ENCODE results near the gene PFN3. TPM values are rescaled to one million over a fixed set of nuclear protein-coding genes. Genes with fewer than 3 reads are reported as not detected.

PFN3 gene
- total RNA-seq, 2 experiments from 2014 or later: not detected

DNA sequence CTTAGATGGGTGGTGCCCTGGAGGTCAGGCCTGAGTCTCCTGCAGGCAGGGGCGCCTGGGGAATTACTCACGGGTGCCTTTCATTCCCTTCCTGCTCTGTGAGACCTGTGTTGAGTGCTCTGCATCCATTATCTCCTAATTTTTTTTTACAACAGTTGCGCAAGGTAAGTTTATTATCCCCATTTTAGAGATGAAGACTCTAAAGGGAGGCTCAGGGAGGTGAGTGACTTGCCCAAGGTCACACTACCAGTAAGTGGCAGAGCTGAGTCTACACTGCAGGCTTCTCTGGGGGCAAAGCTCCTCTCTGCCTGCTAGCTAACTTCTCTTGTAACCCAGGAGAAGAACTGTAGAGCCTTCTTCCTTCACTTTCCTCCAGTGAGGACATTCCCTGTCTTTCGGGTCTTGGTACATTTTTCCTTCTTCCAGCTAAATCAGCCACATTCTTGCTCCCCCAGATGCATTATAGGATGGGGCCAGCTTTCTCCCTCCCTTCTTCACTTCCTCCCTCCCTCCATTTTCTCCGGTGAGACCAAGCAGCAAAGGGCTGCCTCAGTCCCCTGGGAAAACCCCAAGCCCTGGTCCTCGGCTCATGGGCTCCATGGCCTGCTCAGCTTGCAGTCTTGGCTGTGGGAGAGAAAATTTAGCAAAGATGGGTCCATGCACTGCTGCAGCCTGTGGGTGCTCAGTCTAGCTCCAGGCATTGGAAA, 47.9 kb upstream of the PFN3 start:
- Histone ChIP-seq H3K9me3 (ENCODE audit: low read length) (no peaks in the 10 kb centered on the region), H3K4me3 (ENCODE audit: low read depth, low read length, poor library complexity, severe bottlenecking) (no peak overlapping the region), H3K4me2 (ENCODE audit: low read length) (peak overlapping the region; percentile 75), H3K27ac (ENCODE audit: low read depth, low read length, poor library complexity, severe bottlenecking) (no peak overlapping the region), H3K36me3 (ENCODE audit: insufficient read depth, low read length) (no peaks in the 10 kb centered on the region; the same call in none of the 2 replicates), H2AFZ (ENCODE audit: low read length) (no peak overlapping the region), H3K4me1 (ENCODE audit: insufficient read depth, low read length, poor library complexity, severe bottlenecking) (peaks cover 50% of the 10 kb centered on the region), H3K9me2 (ENCODE audit: insufficient read depth, low read length) (no peaks in the 10 kb centered on the region), H4K20me1 (ENCODE audit: insufficient read depth, low read length) (peaks cover 11% of the 10 kb centered on the region), H3K79me2 (ENCODE audit: insufficient read depth, low read depth, low read length) (no peaks in the 10 kb centered on the region)
- CTCF ChIA-PET (ENCODE audit: unreplicated experiment): interaction anchor here (0.5 to 1.0 kb wide), 4 partner anchors 49 to 322 kb away, joined by 3 read pairs; partner anchors contain the start of gene PDLIM7
- POLR2A ChIA-PET: interaction anchor here (0.7 to 1.3 kb wide), 2 partner anchors 44 to 58 kb away, joined by 3 to 5 read pairs; no protein-coding TSS in a partner anchor
- BruUV-seq (replicated peaks): TSS peak; percentile 28
- peak; percentile 45 for DNase-seq (ENCODE audit: low spot score)
- intact Hi-C loops (cut with micrococcal nuclease; ENCODE audit: unreplicated experiment): no loop called here
- TF ChIP-seq, protein P1, sequence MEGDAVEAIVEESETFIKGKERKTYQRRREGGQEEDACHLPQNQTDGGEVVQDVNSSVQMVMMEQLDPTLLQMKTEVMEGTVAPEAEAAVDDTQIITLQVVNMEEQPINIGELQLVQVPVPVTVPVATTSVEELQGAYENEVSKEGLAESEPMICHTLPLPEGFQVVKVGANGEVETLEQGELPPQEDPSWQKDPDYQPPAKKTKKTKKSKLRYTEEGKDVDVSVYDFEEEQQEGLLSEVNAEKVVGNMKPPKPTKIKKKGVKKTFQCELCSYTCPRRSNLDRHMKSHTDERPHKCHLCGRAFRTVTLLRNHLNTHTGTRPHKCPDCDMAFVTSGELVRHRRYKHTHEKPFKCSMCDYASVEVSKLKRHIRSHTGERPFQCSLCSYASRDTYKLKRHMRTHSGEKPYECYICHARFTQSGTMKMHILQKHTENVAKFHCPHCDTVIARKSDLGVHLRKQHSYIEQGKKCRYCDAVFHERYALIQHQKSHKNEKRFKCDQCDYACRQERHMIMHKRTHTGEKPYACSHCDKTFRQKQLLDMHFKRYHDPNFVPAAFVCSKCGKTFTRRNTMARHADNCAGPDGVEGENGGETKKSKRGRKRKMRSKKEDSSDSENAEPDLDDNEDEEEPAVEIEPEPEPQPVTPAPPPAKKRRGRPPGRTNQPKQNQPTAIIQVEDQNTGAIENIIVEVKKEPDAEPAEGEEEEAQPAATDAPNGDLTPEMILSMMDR (conservative IDR thresholded peaks at IDR 0.05; ENCODE audit: low read length): peak; percentile 51; the same call in 1 of the 2 replicates
- TF ChIP-seq EZH2phosphoT487 (IDR thresholded peaks at IDR 0.05; ENCODE audit: borderline replicate concordance, low read depth, low read length): no peak

DNA sequence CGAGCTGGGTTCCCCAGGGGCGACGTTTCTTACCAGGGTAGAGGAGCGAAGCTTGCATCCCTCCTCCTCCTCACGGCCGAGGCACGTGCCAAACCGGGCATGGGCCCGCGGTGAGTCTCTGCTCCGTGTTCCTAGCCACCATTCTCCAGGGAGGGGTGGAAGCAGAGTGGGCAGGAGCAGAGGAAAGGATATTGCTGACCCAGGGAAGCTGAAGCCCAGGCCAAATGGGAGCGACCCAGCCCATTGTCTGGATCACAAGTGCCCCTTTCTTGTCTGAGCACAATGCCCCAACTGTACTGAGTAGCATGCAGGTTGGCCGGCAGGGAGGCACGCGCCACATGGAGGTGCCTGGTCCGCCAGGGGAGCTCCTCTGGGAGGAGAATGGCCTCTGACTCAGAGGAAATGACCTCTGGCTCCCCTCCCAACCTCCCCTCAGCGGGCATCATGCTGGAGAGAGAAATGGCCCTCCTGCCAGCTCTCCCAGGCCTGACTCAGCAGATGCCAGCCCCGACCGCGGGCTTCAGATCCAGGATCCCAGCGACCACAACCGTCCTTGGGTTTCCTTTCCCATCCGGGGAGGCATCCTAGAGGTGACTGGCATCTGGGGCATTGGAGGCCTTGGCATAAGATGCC, 47.3 kb upstream of the PFN3 start:
- Histone ChIP-seq H3K27ac (ENCODE audit: low read depth, low read length, poor library complexity, severe bottlenecking) (no peak overlapping the region), H3K4me2 (ENCODE audit: low read length) (peak overlapping the region; percentile 75), H3K79me2 (ENCODE audit: insufficient read depth, low read depth, low read length) (no peaks in the 10 kb centered on the region), H2AFZ (ENCODE audit: low read length) (no peak overlapping the region), H3K4me3 (ENCODE audit: low read depth, low read length, poor library complexity, severe bottlenecking) (peak overlapping the region; percentile 35), H3K4me1 (ENCODE audit: insufficient read depth, low read length, poor library complexity, severe bottlenecking) (peaks cover 47% of the 10 kb centered on the region), H3K9me2 (ENCODE audit: insufficient read depth, low read length) (no peaks in the 10 kb centered on the region), H4K20me1 (ENCODE audit: insufficient read depth, low read length) (peaks cover 9% of the 10 kb centered on the region; the same call in 1 of the 2 replicates), H3K36me3 (ENCODE audit: insufficient read depth, low read length) (peaks cover 4% of the 10 kb centered on the region), H3K9me3 (ENCODE audit: low read length) (no peaks in the 10 kb centered on the region)
- intact Hi-C loops (cut with micrococcal nuclease; ENCODE audit: unreplicated experiment): no loop called here
- ChIA-PET CTCF (ENCODE audit: unreplicated experiment) (interaction anchor here (0.5 to 1.0 kb wide), 5 partner anchors 39 to 321 kb away, joined by 3 read pairs; partner anchors contain the start of gene PDLIM7), POLR2A (interaction anchor here (0.7 to 1.3 kb wide), 3 partner anchors 20 to 57 kb away, joined by 3 to 5 read pairs (median 3); no protein-coding TSS in a partner anchor)
- peak; percentile 43 for DNase-seq (ENCODE audit: low spot score)
- no TSS peak for BruUV-seq (replicated peaks)
- TF ChIP-seq, protein P1 (conservative IDR thresholded peaks at IDR 0.05; ENCODE audit: low read length): no peak; the same call in 1 of the 2 replicates
- no peak for TF ChIP-seq EZH2phosphoT487 (IDR thresholded peaks at IDR 0.05; ENCODE audit: borderline replicate concordance, low read depth, low read length)
